Progenitor cell of endocrine pancreas (in vitro differentiated cells): Measurements from ENCODE around the gene C19orf25. TPM values are rescaled to one million over a fixed set of nuclear protein-coding genes. Genes with fewer than 3 reads are reported as not detected.
A peak's percentile ranks its signal among the peaks of the same experiment; 100 is the strongest.
"Not testable (repeated sequence)": the region's sequence is repeated elsewhere in the genome, so short reads cannot be mapped to it uniquely, and the experiment has no call there.

ENCODE experiments used
- DNase-seq: peaks from one replicate; pipeline ENCODE4 v3.0.0; 2021; ENCODE audit warnings: low spot score; ENCODE audit not compliant: unreplicated experiment
- H3K27ac Mint-ChIP-seq: 2 replicates; pipeline ENCODE4 v1.8.0; 2021; ENCODE audit warnings: mild to moderate bottlenecking, moderate library complexity, mixed read lengths
- H3K27me3 Mint-ChIP-seq: 2 replicates; pipeline ENCODE4 v1.8.0; 2021; ENCODE audit warnings: mixed read lengths
- H3K36me3 Mint-ChIP-seq: 2 replicates; pipeline ENCODE4 v1.8.0; 2022; ENCODE audit warnings: mixed read lengths; ENCODE audit not compliant: insufficient read depth
- H3K4me1 Mint-ChIP-seq: 2 replicates; pipeline ENCODE4 v1.8.0; 2021; ENCODE audit warnings: low read depth, mixed read lengths
- H3K4me3 Mint-ChIP-seq: 2 replicates; pipeline ENCODE4 v1.8.0; 2021; ENCODE audit warnings: low read depth, mild to moderate bottlenecking, moderate library complexity, mixed read lengths
- H3K9me3 Mint-ChIP-seq: 2 replicates; pipeline ENCODE4 v1.8.0; 2021; ENCODE audit warnings: low read depth, mixed read lengths
- CTCF ChIP-seq: fragments of 200-600 bp; sonication (generic); IDR thresholded peaks from one replicate; pipeline ENCODE4 v1.5.0; 2021; ENCODE audit warnings: antibody characterized with exemption, mild to moderate bottlenecking; ENCODE audit not compliant: unreplicated experiment
- total RNA-seq: library from RNA; stranded (reverse); gene quantifications from 2 replicates; pipeline ENCODE4 v1.2.1, GENCODE V29; 2021

C19orf25 gene
- total RNA-seq, 1 donor from 2014 or later = 31.3 TPM

GRCh38 chr19:1441677-1442438 lies 37.2 kb downstream of the C19orf25 start:
- Mint-ChIP-seq H3K4me3 (no peak overlapping the region), H3K4me1 (peaks cover 5% of the 10 kb centered on the region), H3K36me3 (peaks cover 18% of the 10 kb centered on the region), H3K9me3 (no peaks in the 10 kb centered on the region), H3K27me3 (no peaks in the 10 kb centered on the region), H3K27ac (no peak overlapping the region)
- no peak for TF ChIP-seq CTCF
- no peak for DNase-seq

GRCh38 chr19:1441022-1441426 lies 38.0 kb downstream of the C19orf25 start:
- Mint-ChIP-seq H3K9me3 (no peaks in the 10 kb centered on the region), H3K4me1 (peaks cover 5% of the 10 kb centered on the region), H3K4me3 (peak overlapping the region; percentile 97), H3K27me3 (no peaks in the 10 kb centered on the region), H3K36me3 (peaks cover 18% of the 10 kb centered on the region), H3K27ac (no peak overlapping the region)
- DNase-seq = no peak
- TF ChIP-seq CTCF = no peak

- Mint-ChIP-seq H3K27ac (peak overlapping the region; percentile 37), H3K4me3 (peak overlapping the region; percentile 97), H3K27me3 (no peaks in the 10 kb centered on the region), H3K36me3 (peaks cover 21% of the 10 kb centered on the region), H3K4me1 (peaks cover 5% of the 10 kb centered on the region), H3K9me3 (no peaks in the 10 kb centered on the region)
- DNase-seq = no peak
- TF ChIP-seq CTCF = no peak
Measured at GRCh38 chr19:1440418-1440801, 38.6 kb downstream of the C19orf25 start.

- H3K4me1 Mint-ChIP-seq, DNase-seq, H3K27me3 Mint-ChIP-seq, H3K9me3 Mint-ChIP-seq: not testable (repeated sequence)
- Mint-ChIP-seq H3K36me3 (peaks cover 23% of the 10 kb centered on the region), H3K4me3 (peak overlapping the region; percentile 97), H3K27ac (peak overlapping the region; percentile 100)
Measured at GRCh38 chr19:1439525-1440417, 39.2 kb downstream of the C19orf25 start.

- no peaks in the 10 kb centered on the region for H3K9me3 Mint-ChIP-seq
- peak overlapping the region; percentile 97 for H3K4me3 Mint-ChIP-seq
- H3K36me3 Mint-ChIP-seq = peaks cover 23% of the 10 kb centered on the region
- H3K27ac Mint-ChIP-seq = peak overlapping the region; percentile 100
- TF ChIP-seq CTCF = no peak
- no peak for DNase-seq
- H3K27me3 Mint-ChIP-seq = no peaks in the 10 kb centered on the region
- peaks cover 5% of the 10 kb centered on the region for H3K4me1 Mint-ChIP-seq
Measured at GRCh38 chr19:1438933-1439354, 40.1 kb downstream of the C19orf25 start.
